ENCODE results near the gene CHDH. TPM values are rescaled to one million over a fixed set of nuclear protein-coding genes. Genes with fewer than 3 reads are reported as not detected.

The CHDH gene
- polyA plus RNA-seq, 2 of the 4 experiments (the other 2 are of a cell fraction) = 1.1 to 2.8 TPM

DNA sequence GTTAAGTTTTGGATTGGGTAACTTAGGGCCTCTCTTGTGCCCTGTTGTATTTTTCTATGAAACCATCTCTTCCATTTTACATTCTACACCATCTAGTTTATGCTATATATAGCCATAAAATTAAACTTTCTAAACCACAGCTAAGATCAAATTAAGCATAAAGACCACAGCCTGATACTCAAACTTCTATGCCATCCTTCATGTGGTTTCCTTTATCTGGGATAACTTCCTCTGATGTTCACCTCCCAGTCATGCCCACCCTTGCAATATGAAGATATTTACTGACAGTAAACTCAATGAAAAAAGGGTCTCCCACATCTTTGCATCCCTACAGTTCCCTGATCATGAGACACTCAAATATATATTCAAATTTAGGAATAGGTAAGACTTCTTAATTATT, 41.2 kb upstream of the CHDH start:
- H3K4me2 ChIP-seq = no peak overlapping the region
- no peak for TF ChIP-seq MAFK (IDR thresholded peaks at IDR 0.05; ENCODE audit: partially characterized antibody)
- TF ChIP-seq NFE2L2 (conservative IDR thresholded peaks at IDR 0.05; ENCODE audit: low read length) = no peak
- no peak for TF ChIP-seq HDAC2 (IDR thresholded peaks at IDR 0.05)
- TF ChIP-seq, protein P1, sequence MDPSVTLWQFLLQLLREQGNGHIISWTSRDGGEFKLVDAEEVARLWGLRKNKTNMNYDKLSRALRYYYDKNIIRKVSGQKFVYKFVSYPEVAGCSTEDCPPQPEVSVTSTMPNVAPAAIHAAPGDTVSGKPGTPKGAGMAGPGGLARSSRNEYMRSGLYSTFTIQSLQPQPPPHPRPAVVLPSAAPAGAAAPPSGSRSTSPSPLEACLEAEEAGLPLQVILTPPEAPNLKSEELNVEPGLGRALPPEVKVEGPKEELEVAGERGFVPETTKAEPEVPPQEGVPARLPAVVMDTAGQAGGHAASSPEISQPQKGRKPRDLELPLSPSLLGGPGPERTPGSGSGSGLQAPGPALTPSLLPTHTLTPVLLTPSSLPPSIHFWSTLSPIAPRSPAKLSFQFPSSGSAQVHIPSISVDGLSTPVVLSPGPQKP (IDR thresholded peaks at IDR 0.05; ENCODE audit: low read depth, low read length) = no peak
- TF ChIP-seq EHF (CRISPR knock-in tag; IDR thresholded peaks at IDR 0.05) = no peak
- TF ChIP-seq GATA3 (IDR thresholded peaks at IDR 0.05; ENCODE audit: borderline replicate concordance) = no peak
- H3K27ac ChIP-seq = no peak overlapping the region
- POLR2A ChIA-PET = no interaction called here
- no peak for FAIRE-seq
- CTCF ChIA-PET = no interaction called here
- ATAC-seq = no peak
- H3K4me3 ChIP-seq = no peak overlapping the region
- H3K9me3 ChIP-seq = no peaks in the 10 kb centered on the region
- H3K4me1 ChIP-seq = peaks cover 12% of the 10 kb centered on the region; the same call in 2 of the 3 replicates
- DNase-seq (ENCODE audit: low read depth in 1 of 2, low spot score in 1 of 2) = no peak

DNA sequence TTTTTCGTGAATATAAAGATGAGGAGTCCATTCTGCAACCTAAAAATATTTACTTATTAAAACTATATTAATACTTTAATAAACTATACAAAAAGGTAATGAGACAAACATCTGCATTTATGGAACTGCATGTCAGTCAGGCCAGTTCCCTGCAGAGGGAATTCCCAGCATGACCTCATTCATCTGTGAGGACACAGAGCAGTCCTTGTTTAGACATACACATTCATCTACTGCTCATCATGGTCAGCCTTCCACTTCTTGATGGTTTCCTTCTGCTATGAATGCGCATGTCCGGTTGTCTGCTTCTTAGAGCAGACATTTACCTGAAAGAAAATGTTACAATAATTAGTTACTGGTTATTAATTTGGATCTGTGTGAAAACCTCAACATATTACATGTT, 39.0 kb upstream of the CHDH start:
- FAIRE-seq (no peak), ATAC-seq (no peak), DNase-seq (ENCODE audit: low read depth in 1 of 2, low spot score in 1 of 2) (peak in 1 of 2 experiments; percentile 17)
- no peak overlapping the region for H3K4me3 ChIP-seq
- ChIA-PET CTCF (no interaction called here), POLR2A (no interaction called here)
- TF ChIP-seq HOXB13 (CRISPR knock-in tag; IDR thresholded peaks at IDR 0.05; ENCODE audit: low read depth) = no peak
- TF ChIP-seq CHD2 (IDR thresholded peaks at IDR 0.05; ENCODE audit: low read length, partially characterized antibody) = no peak
- TF ChIP-seq CEBPB (IDR thresholded peaks at IDR 0.05) = no peak
- no peak for TF ChIP-seq NPAS2 (CRISPR knock-in tag; IDR thresholded peaks at IDR 0.05; ENCODE audit: borderline replicate concordance)
- TF ChIP-seq SREBF2 (IDR thresholded peaks at IDR 0.05) = no peak
- TF ChIP-seq, protein P2, sequence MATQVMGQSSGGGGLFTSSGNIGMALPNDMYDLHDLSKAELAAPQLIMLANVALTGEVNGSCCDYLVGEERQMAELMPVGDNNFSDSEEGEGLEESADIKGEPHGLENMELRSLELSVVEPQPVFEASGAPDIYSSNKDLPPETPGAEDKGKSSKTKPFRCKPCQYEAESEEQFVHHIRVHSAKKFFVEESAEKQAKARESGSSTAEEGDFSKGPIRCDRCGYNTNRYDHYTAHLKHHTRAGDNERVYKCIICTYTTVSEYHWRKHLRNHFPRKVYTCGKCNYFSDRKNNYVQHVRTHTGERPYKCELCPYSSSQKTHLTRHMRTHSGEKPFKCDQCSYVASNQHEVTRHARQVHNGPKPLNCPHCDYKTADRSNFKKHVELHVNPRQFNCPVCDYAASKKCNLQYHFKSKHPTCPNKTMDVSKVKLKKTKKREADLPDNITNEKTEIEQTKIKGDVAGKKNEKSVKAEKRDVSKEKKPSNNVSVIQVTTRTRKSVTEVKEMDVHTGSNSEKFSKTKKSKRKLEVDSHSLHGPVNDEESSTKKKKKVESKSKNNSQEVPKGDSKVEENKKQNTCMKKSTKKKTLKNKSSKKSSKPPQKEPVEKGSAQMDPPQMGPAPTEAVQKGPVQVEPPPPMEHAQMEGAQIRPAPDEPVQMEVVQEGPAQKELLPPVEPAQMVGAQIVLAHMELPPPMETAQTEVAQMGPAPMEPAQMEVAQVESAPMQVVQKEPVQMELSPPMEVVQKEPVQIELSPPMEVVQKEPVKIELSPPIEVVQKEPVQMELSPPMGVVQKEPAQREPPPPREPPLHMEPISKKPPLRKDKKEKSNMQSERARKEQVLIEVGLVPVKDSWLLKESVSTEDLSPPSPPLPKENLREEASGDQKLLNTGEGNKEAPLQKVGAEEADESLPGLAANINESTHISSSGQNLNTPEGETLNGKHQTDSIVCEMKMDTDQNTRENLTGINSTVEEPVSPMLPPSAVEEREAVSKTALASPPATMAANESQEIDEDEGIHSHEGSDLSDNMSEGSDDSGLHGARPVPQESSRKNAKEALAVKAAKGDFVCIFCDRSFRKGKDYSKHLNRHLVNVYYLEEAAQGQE (IDR thresholded peaks at IDR 0.05) = no peak
- TF ChIP-seq ZC3H11A (IDR thresholded peaks at IDR 0.05) = no peak
- no peak for TF ChIP-seq KDM1A (IDR thresholded peaks at IDR 0.05; ENCODE audit: low read depth)
- TF ChIP-seq EHMT2 (IDR thresholded peaks at IDR 0.05; ENCODE audit: low read depth) = no peak
- no peak for TF ChIP-seq RAD21 (conservative IDR thresholded peaks at IDR 0.05 in 1 of 2, IDR thresholded peaks at IDR 0.05 in 1 of 2)
- TF ChIP-seq, protein P3, sequence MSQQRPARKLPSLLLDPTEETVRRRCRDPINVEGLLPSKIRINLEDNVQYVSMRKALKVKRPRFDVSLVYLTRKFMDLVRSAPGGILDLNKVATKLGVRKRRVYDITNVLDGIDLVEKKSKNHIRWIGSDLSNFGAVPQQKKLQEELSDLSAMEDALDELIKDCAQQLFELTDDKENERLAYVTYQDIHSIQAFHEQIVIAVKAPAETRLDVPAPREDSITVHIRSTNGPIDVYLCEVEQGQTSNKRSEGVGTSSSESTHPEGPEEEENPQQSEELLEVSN (IDR thresholded peaks at IDR 0.05; ENCODE audit: borderline replicate concordance, low read depth) = no peak
- no peaks in the 10 kb centered on the region for H3K9me3 ChIP-seq
- H3K4me2 ChIP-seq = no peak overlapping the region
- no peak overlapping the region for H3K27ac ChIP-seq
- 93% methylated on average over 3 of the region's 3 CpGs for WGBS (ENCODE audit: missing lambda C conversion rate)
- peaks cover 12% of the 10 kb centered on the region for H3K4me1 ChIP-seq

DNA sequence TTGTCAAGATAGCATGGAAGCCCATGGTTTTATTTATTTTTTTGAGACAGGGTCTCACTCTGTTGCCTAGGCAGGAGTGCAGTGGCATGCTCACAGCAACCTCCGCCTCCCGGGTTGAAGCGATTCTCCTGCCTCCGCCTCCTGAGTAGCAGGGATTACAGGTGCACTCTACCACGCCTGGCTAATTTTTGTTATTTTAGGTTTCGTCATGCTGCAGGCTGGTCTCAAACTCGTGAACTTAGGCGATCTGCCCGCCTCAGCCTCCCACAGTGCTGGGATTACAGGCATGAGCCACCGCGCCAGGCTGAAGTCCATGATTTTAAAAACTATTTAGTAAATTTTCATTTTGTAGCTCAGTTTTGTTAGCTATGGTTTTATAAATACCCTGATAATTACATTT, 38.4 kb upstream of the CHDH start:
- ChIA-PET CTCF (no interaction called here), POLR2A (no interaction called here)
- Histone ChIP-seq H3K9me3 (no peaks in the 10 kb centered on the region), H3K4me3 (no peak overlapping the region), H3K27ac (no peak overlapping the region), H3K4me2 (no peak overlapping the region), H3K4me1 (peaks cover 10% of the 10 kb centered on the region)
- FAIRE-seq (no peak), DNase-seq (ENCODE audit: low read depth in 1 of 2, low spot score in 1 of 2) (no peak), ATAC-seq (no peak)
- 92% methylated on average over 11 of the region's 11 CpGs for WGBS (ENCODE audit: missing lambda C conversion rate)
- TF ChIP-seq MYC (IDR thresholded peaks at IDR 0.05; ENCODE audit: borderline replicate concordance, low read length) = no peak
- TF ChIP-seq NPAS2 (CRISPR knock-in tag; IDR thresholded peaks at IDR 0.05; ENCODE audit: borderline replicate concordance) = no peak
- no peak for TF ChIP-seq POLR2AphosphoS2 (conservative IDR thresholded peaks at IDR 0.05; ENCODE audit: low read length)
- TF ChIP-seq NFE2L2 (conservative IDR thresholded peaks at IDR 0.05; ENCODE audit: low read length) = no peak
- TF ChIP-seq, protein P4, sequence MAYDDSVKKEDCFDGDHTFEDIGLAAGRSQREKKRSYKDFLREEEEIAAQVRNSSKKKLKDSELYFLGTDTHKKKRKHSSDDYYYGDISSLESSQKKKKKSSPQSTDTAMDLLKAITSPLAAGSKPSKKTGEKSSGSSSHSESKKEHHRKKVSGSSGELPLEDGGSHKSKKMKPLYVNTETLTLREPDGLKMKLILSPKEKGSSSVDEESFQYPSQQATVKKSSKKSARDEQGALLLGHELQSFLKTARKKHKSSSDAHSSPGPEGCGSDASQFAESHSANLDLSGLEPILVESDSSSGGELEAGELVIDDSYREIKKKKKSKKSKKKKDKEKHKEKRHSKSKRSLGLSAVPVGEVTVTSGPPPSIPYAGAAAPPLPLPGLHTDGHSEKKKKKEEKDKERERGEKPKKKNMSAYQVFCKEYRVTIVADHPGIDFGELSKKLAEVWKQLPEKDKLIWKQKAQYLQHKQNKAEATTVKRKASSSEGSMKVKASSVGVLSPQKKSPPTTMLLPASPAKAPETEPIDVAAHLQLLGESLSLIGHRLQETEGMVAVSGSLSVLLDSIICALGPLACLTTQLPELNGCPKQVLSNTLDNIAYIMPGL (CRISPR knock-in tag; IDR thresholded peaks at IDR 0.05; ENCODE audit: borderline replicate concordance) = no peak
- TF ChIP-seq, protein P3 (IDR thresholded peaks at IDR 0.05; ENCODE audit: borderline replicate concordance, low read depth) = no peak
- TF ChIP-seq HOXB13 (CRISPR knock-in tag; IDR thresholded peaks at IDR 0.05; ENCODE audit: low read depth) = no peak
- no peak for TF ChIP-seq EP300 (IDR thresholded peaks at IDR 0.05)
- TF ChIP-seq JUNB (IDR thresholded peaks at IDR 0.05) = no peak
- no peak for TF ChIP-seq ESRRA (IDR thresholded peaks at IDR 0.05; ENCODE audit: borderline replicate concordance, low read length)
- TF ChIP-seq, protein P5, sequence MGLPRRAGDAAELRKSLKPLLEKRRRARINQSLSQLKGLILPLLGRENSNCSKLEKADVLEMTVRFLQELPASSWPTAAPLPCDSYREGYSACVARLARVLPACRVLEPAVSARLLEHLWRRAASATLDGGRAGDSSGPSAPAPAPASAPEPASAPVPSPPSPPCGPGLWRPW (IDR thresholded peaks at IDR 0.05) = no peak
- no peak for TF ChIP-seq HOXB5 (CRISPR knock-in tag; IDR thresholded peaks at IDR 0.05)
- TF ChIP-seq MAZ (IDR thresholded peaks at IDR 0.05; ENCODE audit: borderline replicate concordance, low read depth, low read length) = no peak
- no peak for TF ChIP-seq RFX5 (IDR thresholded peaks at IDR 0.05)

Measured in A549 (cell line).